ENCODE measurements around the gene TENM3.

TENM3 gene

DNA sequence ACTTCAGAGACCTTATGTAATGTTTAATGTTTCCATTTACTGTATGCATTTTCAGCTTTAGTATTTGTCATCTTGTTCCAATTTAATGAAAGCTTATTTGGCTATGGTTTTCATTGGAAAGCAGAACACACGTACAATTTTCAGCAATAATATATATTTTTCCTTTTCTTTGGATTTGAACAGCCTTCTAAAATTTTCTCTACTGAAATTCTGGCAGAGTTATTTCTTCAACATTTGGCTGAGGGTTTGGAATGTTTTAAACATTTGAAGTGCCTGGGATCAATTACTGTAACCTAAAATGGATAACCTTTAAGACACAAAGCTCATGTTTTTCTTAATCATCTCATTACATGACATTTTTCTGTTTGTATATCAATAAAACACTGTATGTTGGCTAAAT lies 156.9 kb downstream of the TENM3 start:
- no peak for DNase-seq (ENCODE audit: low read depth)

DNA sequence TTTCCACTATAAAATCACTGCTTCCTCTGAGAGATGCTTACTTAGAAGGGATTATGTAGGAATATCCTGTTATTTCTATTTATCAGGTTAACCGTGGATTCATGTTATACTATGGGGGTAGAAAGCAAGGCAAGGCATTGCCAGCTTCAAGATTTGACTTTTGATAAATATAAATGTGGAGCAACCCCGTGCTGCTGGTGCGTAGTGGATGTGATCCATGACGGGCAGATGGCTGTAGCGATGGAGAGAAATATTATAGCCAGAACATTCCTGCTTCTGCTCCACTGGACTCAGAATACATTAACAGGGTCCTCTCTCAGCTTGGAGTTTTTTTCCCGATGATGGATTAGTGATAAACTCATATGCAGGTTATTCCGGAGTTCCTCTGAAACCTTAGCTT lies 157.6 kb downstream of the TENM3 start:
- DNase-seq (ENCODE audit: low read depth), result no peak

GRCh38 chr4:182404376-182404775 lies 161.2 kb downstream of the TENM3 start:
- DNase-seq (ENCODE audit: low read depth), result no peak

DNA sequence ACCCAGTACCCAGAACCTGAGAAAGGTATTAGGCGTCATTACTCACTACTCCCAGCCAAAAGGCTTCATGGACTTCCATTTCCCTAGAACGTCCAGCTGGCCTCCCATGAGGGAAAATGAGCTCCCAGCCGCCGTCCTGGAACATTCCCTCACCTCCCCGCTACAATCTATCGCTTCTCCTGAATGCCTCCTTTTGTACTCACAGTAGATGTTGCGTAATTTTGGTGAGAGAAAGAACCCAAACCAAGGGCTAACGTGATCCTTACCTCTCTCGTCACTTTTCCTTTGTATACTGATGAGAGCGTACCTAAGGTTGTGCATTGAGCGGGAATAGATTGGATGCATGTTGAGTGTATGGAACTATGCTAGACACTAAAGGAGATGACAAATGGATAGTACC lies 161.9 kb downstream of the TENM3 start:
- DNase-seq (ENCODE audit: low read depth), result no peak

- DNase-seq (ENCODE audit: low read depth), result no peak
Observed at GRCh38 chr4:182409271-182409670, 166.1 kb downstream of the TENM3 start.

- no peak for DNase-seq (ENCODE audit: low read depth)
Observed at GRCh38 chr4:182411391-182411790, 168.2 kb downstream of the TENM3 start.

DNA sequence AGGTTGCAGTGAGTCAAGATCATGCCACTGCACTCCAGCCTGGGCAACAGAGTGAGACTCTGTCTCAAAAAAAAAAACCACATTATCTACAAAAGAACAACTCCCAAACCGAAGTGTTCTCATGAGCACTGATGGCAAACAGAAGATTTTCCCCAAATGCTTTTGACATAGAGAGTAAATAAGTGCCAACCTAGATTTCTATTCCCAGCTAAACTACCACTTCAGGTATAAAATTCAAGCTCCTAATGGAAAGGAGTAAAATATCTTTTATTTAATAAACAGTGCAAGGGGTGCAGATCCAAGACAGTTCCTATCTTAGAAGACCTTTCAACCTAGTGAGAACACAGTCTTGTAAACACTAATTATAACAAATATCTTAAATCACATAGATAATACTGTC lies 170.3 kb downstream of the TENM3 start:
- no peak for DNase-seq (ENCODE audit: low read depth)

- DNase-seq (ENCODE audit: low read depth), result no peak
Observed at GRCh38 chr4:182415116-182415515, 171.9 kb downstream of the TENM3 start.

GRCh38 chr4:182416067-182416466 lies 172.9 kb downstream of the TENM3 start:
- DNase-seq (ENCODE audit: low read depth), result no peak

DNA sequence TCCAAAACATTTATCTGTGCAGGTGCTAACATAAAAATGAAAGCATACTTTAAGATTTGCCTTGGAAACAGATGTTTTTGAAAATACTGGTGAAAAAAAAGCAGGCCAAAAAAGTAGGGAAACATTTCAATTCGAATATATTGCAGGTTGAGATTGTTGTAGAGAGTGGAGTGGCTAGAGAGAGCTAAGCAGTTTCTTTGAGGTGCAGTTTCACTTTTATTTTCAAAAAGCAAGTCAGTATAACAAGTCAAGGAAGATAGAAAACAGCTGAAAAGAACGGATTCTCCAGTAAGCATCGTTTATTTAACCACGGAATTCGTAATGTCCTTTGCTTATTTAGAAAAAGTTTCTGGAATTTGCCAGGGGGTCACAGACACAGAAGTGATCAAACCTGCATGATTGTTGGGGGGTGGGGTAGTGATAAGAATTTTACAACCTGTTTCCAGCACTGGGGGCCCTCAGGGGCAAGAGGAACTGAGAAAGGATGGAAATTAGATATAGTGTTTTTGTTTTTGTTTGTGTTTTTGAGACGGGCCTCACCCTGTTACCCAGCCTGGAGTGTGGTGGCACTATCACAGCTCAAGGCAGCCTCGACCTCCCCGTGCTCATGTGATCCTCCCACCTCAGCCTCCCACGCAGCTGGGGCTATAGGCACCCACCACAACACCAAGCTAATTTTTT lies 175.0 kb downstream of the TENM3 start:
- DNase-seq (ENCODE audit: low read depth), result no peak

- DNase-seq (ENCODE audit: low read depth), result no peak
Observed at GRCh38 chr4:182420189-182420588, 177.0 kb downstream of the TENM3 start.

DNA sequence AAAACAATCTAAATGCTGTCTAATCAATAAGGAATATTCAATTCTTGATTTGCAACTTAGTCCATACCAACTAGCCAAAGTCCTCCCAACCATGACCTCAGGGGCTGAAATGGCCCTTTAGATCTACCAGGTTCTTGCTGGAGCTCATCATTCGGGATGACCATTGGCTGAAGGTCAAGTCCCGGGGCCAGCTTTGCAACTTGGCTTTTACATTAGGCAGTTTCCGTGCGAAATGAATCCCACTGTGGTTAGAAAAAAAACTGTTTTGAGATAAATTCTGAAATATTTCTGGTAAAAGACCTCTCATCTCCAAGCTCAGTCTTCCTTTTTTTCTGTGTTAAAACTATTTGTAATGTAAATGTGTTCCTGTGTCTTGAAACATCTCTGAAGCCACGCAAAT lies 178.6 kb downstream of the TENM3 start:
- peak; percentile 16 for DNase-seq (ENCODE audit: low read depth)

DNA sequence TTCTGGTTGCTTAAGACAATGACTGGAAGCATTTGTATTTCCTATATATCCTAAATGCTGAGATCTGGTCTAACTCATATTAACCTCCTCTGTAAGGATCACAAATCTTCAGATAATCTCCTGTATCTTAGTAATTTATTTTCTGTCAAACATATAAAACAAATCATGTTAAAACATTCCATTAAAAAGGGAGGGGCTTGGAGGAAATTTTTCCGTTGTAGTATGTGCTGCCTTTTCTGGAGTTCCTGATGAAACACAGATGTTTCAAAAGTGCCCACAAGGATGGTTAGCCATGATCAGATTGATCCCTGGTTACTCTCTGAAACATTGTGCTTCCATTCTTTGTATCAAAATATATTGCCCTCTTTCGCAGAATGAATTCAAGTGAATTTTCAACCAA lies 182.1 kb downstream of the TENM3 start:
- DNase-seq (ENCODE audit: low read depth), result peak; percentile 35

DNA sequence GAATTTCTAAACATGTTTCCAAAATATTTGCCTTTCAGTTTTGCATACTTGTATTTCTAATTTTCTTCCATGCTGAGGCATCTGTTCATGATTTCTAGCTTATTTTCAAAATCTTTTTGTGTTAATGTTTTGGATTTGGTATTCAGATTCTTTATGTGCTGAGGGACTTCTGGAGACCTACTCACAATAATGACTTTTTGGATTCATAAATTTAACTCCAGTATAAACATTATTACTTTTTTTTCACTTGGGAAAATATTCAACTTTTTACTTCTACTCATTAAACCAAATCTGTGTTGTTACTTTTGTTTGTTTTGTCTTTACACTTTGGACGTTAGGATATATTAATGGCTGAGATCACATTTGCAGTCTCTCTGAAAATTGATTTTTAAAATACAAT lies 183.7 kb downstream of the TENM3 start:
- DNase-seq (ENCODE audit: low read depth), result no peak

- DNase-seq (ENCODE audit: low read depth), result peak; percentile 65
Observed at GRCh38 chr4:182427554-182427953, 184.4 kb downstream of the TENM3 start.

- DNase-seq (ENCODE audit: low read depth), result no peak
Observed at GRCh38 chr4:182429896-182430295, 186.7 kb downstream of the TENM3 start.

GRCh38 chr4:182432819-182433218 lies 189.6 kb downstream of the TENM3 start:
- DNase-seq (ENCODE audit: low read depth), result no peak

DNA sequence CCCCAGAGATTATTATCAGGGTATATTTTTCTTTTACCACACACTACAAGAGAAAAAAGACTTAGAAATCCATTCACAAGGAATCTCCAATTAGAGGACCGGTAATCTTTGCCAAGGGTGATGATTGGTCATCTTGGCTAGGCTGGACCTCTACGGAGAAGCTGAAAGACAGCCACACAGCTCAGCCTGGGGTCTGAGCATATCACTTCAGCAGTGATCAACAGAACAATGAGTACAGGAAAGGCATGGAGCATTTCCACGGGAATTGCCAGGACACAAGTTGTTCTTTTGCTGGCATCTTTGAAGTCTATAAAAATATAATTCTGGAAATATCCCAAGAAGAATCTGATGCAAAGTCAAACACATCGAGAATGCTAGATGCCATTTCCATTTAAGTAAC lies 191.5 kb downstream of the TENM3 start:
- DNase-seq (ENCODE audit: low read depth), result no peak

DNA sequence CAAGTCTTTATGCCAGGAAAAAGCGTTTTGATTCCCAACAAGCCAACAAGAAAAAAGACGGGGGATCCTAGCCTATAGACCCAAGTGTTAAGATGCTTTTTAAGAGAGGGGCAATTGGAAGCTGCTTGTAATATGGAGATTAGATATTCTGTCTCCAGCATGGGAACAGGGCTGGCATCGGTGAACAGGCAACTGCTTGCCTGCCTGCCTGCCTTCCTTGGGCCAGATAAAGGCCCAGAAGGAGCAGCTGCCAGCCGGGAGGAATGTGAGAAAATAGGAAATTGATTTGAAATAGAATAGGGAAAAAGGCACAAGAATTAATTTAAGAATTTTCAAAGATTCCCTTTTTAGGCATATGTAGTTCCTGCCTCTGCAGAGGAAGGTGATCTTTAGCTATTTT lies 192.2 kb downstream of the TENM3 start:
- no peak for DNase-seq (ENCODE audit: low read depth)

DNA sequence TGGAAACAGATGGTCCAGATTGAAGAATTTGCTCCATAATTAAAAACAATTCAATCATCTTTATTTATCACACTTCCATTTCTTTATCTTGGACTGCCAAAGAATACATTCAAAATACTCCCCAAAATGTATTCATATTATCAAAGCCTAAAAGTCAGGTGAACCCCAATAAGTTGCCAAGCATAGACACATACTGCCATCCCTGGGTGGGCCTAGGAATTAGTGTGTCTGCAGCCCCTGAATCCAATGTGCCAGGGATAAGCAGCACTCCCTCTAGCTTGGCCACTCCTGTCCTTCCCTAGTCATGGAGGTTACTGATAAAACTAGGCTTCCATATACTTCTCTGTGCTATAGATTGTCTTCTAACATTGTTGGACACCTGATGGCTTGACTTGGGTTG lies 199.9 kb downstream of the TENM3 start:
- DNase-seq (ENCODE audit: low read depth), result no peak

GRCh38 chr4:182447767-182448280 lies 204.6 kb downstream of the TENM3 start:
- DNase-seq (ENCODE audit: low read depth), result no peak

DNA sequence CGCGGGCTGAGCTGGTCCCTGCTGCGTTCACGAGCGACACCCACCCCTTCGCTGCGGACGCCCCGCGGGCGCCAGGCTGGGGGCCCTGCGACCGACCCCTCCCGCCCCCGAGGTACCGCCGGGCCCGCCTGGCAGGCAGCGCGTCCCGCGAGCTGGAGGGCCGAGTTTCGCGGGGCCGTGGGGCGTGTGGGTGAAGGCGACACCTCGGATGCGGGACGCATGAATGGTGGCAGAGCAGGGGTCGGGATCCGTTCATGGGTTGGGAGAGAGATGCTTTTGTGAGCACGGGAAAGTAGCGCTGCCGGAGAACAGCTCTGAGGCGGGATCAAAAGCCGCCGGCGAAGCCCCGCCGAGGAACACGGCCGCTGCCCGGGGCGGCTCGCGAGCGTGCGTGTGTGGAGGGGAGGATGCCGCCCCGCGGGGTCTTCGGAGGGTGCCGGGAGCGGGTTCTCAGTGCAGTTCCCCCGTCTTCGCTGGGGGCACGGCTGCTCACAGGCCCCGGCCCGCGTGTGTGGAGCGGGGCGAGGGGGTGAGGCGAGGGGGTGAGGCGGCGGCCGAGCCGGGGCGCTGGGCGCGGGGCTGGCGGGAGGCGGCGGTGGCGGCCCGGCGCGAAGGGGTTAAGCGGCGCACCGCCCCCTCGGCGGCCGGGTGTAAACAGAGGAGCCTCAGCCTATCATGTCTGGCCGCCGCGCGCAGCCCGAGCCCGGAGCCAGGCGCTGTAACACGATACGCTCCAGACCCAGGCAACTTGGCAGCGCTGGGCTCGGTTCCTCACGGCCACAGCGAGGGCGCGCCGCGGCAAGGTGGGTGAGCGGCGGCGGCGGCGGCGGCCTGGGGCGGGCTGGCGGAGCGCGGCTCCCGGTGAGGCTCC lies 205.3 kb downstream of the TENM3 start:
- DNase-seq (ENCODE audit: low read depth), result peak; percentile 90

- DNase-seq (ENCODE audit: low read depth), result peak; percentile 58
Observed at GRCh38 chr4:182449186-182449929, 206.2 kb downstream of the TENM3 start.

Data from amniotic epithelial cell (primary cell).